H9 (cell line): ENCODE measurements around the gene SERPINH1. TPM values are rescaled to one million over a fixed set of nuclear protein-coding genes. Genes with fewer than 3 reads are reported as not detected.

ENCODE experiments used
- DNase-seq: peaks from one replicate; pipeline ENCODE4 v3.0.0-alpha.2; 2017
- H2AFZ ChIP-seq: one replicate; pipeline ENCODE4 v1.6.1; 2013; ENCODE audit warnings: mild to moderate bottlenecking, low read length, control low read depth, moderate library complexity
- H2AK5ac ChIP-seq: 2 replicates; pipeline ENCODE4 v1.6.1; 2013; ENCODE audit warnings: low read length, control low read depth, mixed read lengths; ENCODE audit not compliant: insufficient read length
- H2BK120ac ChIP-seq: one replicate; pipeline ENCODE4 v1.6.1; 2013; ENCODE audit warnings: low read depth, mild to moderate bottlenecking, low read length, control low read depth, inconsistent platforms; ENCODE audit not compliant: poor library complexity, severe bottlenecking
- H2BK12ac ChIP-seq: 2 replicates; pipeline ENCODE4 v1.6.1; 2013; ENCODE audit warnings: low read length, control low read depth, mixed read lengths, low read depth; ENCODE audit not compliant: insufficient read length
- H2BK15ac ChIP-seq: 2 replicates; pipeline ENCODE4 v1.6.1; 2013; ENCODE audit warnings: low read depth, low read length, control low read depth
- H2BK20ac ChIP-seq: one replicate; pipeline ENCODE4 v1.6.1; 2013; ENCODE audit warnings: low read depth, mild to moderate bottlenecking, low read length, control low read depth, inconsistent platforms; ENCODE audit not compliant: poor library complexity, severe bottlenecking
- H2BK5ac ChIP-seq: 2 replicates; pipeline ENCODE4 v1.6.1; 2013; ENCODE audit warnings: low read length, control low read depth, mixed read lengths; ENCODE audit not compliant: insufficient read length
- H3K14ac ChIP-seq: 2 replicates; pipeline ENCODE4 v1.6.1; 2013; ENCODE audit warnings: low read length, control low read depth; ENCODE audit not compliant: insufficient read depth
- H3K18ac ChIP-seq: 2 replicates; pipeline ENCODE4 v1.6.1; 2013; ENCODE audit warnings: low read depth, mild to moderate bottlenecking, mixed read lengths, low read length, control low read depth; ENCODE audit not compliant: insufficient read length
- H3K23ac ChIP-seq: 2 replicates; pipeline ENCODE4 v1.6.1; 2013; ENCODE audit warnings: low read length, control low read depth, mixed read lengths, low read depth; ENCODE audit not compliant: insufficient read length
- H3K23me2 ChIP-seq: 2 replicates; pipeline ENCODE4 v1.6.1; 2013; ENCODE audit warnings: low read depth, mild to moderate bottlenecking, mixed read lengths, low read length, control low read depth; ENCODE audit not compliant: insufficient read length, poor library complexity, severe bottlenecking
- H3K27ac ChIP-seq: 2 replicates; pipeline ENCODE4 v1.5.1; 2013; ENCODE audit warnings: low read length, control low read depth, mixed read lengths, low read depth; ENCODE audit not compliant: insufficient read length
- H3K27me3 ChIP-seq: 2 replicates; pipeline ENCODE4 v1.6.1; 2013; ENCODE audit warnings: low read length, control low read depth, inconsistent platforms; ENCODE audit not compliant: insufficient read depth
- H3K4ac ChIP-seq: 2 replicates; pipeline ENCODE4 v1.6.1; 2013; ENCODE audit warnings: low read depth, mild to moderate bottlenecking, control low read depth, inconsistent platforms, low read length, moderate library complexity
- H3K4me1 ChIP-seq: 2 replicates; pipeline ENCODE4 v1.6.1; 2013; ENCODE audit warnings: low read length, control low read depth, inconsistent platforms; ENCODE audit not compliant: insufficient read depth
- H3K4me2 ChIP-seq: 2 replicates; pipeline ENCODE4 v1.6.1; 2013; ENCODE audit warnings: low read length, control low read depth, mixed read lengths; ENCODE audit not compliant: insufficient read length, insufficient read depth
- H3K56ac ChIP-seq: 2 replicates; pipeline ENCODE4 v1.6.1; 2013; ENCODE audit warnings: low read depth, mild to moderate bottlenecking, mixed read lengths, low read length, control low read depth; ENCODE audit not compliant: insufficient read length
- H3K79me1 ChIP-seq: 2 replicates; pipeline ENCODE4 v1.6.1; 2013; ENCODE audit warnings: low read depth, mild to moderate bottlenecking, moderate library complexity, low read length, control low read depth, inconsistent platforms; ENCODE audit not compliant: insufficient read depth, poor library complexity, severe bottlenecking
- H3K79me2 ChIP-seq: 2 replicates; pipeline ENCODE4 v1.6.1; 2013; ENCODE audit warnings: low read length, control low read depth, inconsistent platforms; ENCODE audit not compliant: insufficient read depth
- H3K9ac ChIP-seq: 2 replicates; pipeline ENCODE4 v1.6.1; 2013; ENCODE audit warnings: low read length, control low read depth, mixed read lengths; ENCODE audit not compliant: insufficient read length; ENCODE audit errors: extremely low read depth
- H3K9me3 ChIP-seq: one replicate; pipeline ENCODE4 v1.6.1; 2013; ENCODE audit warnings: low read depth, low read length, inconsistent platforms; ENCODE audit not compliant: control insufficient read depth
- H3T11ph ChIP-seq: one replicate; pipeline ENCODE4 v1.6.1; 2013; ENCODE audit warnings: mild to moderate bottlenecking, low read length, control low read depth, inconsistent platforms
- H4K20me1 ChIP-seq: one replicate; pipeline ENCODE4 v1.6.1; 2013; ENCODE audit not compliant: control insufficient read depth, insufficient read length, insufficient read depth
- H4K5ac ChIP-seq: 2 replicates; pipeline ENCODE4 v1.6.1; 2013; ENCODE audit warnings: low read depth, mild to moderate bottlenecking, mixed read lengths, low read length, control low read depth; ENCODE audit not compliant: insufficient read length
- H4K8ac ChIP-seq: replicated peaks from 2 replicates; pipeline ENCODE4 v1.6.1; 2013; ENCODE audit warnings: low read length, control low read depth, mixed read lengths, low read depth; ENCODE audit not compliant: insufficient read length
- H4K91ac ChIP-seq: 2 replicates; pipeline ENCODE4 v1.6.1; 2013; ENCODE audit warnings: low read depth, mild to moderate bottlenecking, moderate library complexity, mixed read lengths, low read length, control low read depth; ENCODE audit not compliant: insufficient read length
- H3K27ac Mint-ChIP-seq, 3 experiments: 2 replicates in 2 of 3; 3 replicates in 1 of 3; pipeline ENCODE4 v1.8.0; 2020 to 2021; ENCODE audit warnings: mixed read lengths in 3 of 3, mild to moderate bottlenecking in 1 of 3, moderate library complexity in 1 of 3
- H3K27me3 Mint-ChIP-seq: 2 replicates; pipeline ENCODE4 v1.8.0; 2021; ENCODE audit warnings: low read depth, mild to moderate bottlenecking, moderate library complexity, mixed read lengths
- H3K36me3 Mint-ChIP-seq, 3 experiments: 2 replicates in 2 of 3; 3 replicates in 1 of 3; pipeline ENCODE4 v1.8.0; 2020 to 2021; ENCODE audit warnings: low read depth in 3 of 3, mixed read lengths in 3 of 3; ENCODE audit not compliant: insufficient read depth in 1 of 3
- H3K4me1 Mint-ChIP-seq, 2 experiments: 2 replicates each; pipeline ENCODE4 v1.8.0; 2020; ENCODE audit warnings: mixed read lengths in 2 of 2
- H3K4me3 Mint-ChIP-seq, 2 experiments: 2 replicates in 1 of 2; 3 replicates in 1 of 2; pipeline ENCODE4 v1.8.0; 2020 to 2021; ENCODE audit warnings: mild to moderate bottlenecking in 2 of 2, mixed read lengths in 2 of 2, moderate library complexity in 1 of 2
- H3K9me3 Mint-ChIP-seq, 2 experiments: 2 replicates in 1 of 2; 3 replicates in 1 of 2; pipeline ENCODE4 v1.8.0; 2020; ENCODE audit warnings: mild to moderate bottlenecking in 2 of 2, mixed read lengths in 2 of 2, moderate library complexity in 1 of 2
- WGBS: extraction: QIAGEN DNeasy Blood & Tissue Kit; methylation state at CpG from one replicate; pipeline ENCODE4 v1.1.7; 2013; ENCODE audit warnings: missing lambda C conversion rate, low lambda C conversion rate, mixed read lengths; ENCODE audit not compliant: insufficient read length; ENCODE audit errors: extremely low coverage; 5-methylcytosine and 5-hydroxymethylcytosine counted together
- total RNA-seq: library from RNA; stranded (reverse); gene quantifications from 2 replicates; pipeline ENCODE4 v1.2.1, GENCODE V29; 2021
- TF ChIP-seq, protein P1 (sequence below): fragments of 200-600 bp; sonication (generic); conservative IDR thresholded peaks from 3 replicates; pipeline ENCODE4 v1.8.0; 2021; ENCODE audit warnings: antibody characterized with exemption, mild to moderate bottlenecking

Gene SERPINH1
- total RNA-seq, 1 experiment from 2014 or later, result 253 TPM

GRCh38 chr11:75585293-75585670, 23.2 kb downstream of the SERPINH1 start:
- Histone ChIP-seq H3K9ac (no peak overlapping the region), H3K23me2 (peaks cover 8% of the 10 kb centered on the region), H4K5ac (no peak overlapping the region), H2BK120ac (no peak overlapping the region), H4K8ac (no peak overlapping the region), H4K20me1 (no peaks in the 10 kb centered on the region), H3K14ac (no peak overlapping the region; the same call in 1 of the 2 replicates), H2AFZ (no peak overlapping the region), H3K79me2 (no peaks in the 10 kb centered on the region), H3K27me3 (no peaks in the 10 kb centered on the region), H2BK12ac (no peak overlapping the region), H2BK20ac (no peak overlapping the region), H2AK5ac (no peak overlapping the region), H3K9me3 (no peaks in the 10 kb centered on the region), H3K4ac (no peak overlapping the region), H3K27ac (no peak overlapping the region), H3K18ac (no peak overlapping the region), H3K23ac (no peak overlapping the region), H3K56ac (no peak overlapping the region), H3K4me2 (no peak overlapping the region), H2BK15ac (no peak overlapping the region), H3K4me1 (no peaks in the 10 kb centered on the region; the same call in 1 of the 2 replicates), H2BK5ac (no peak overlapping the region), H3T11ph (no peak overlapping the region), H3K79me1 (no peaks in the 10 kb centered on the region), H4K91ac (no peak overlapping the region)
- H3K27me3 Mint-ChIP-seq, result peaks cover 15% of the 10 kb centered on the region
- H3K4me3 Mint-ChIP-seq, result no peak overlapping the region
- H3K9me3 Mint-ChIP-seq, result no peaks in the 10 kb centered on the region
- no peak for DNase-seq
- TF ChIP-seq, protein P1, sequence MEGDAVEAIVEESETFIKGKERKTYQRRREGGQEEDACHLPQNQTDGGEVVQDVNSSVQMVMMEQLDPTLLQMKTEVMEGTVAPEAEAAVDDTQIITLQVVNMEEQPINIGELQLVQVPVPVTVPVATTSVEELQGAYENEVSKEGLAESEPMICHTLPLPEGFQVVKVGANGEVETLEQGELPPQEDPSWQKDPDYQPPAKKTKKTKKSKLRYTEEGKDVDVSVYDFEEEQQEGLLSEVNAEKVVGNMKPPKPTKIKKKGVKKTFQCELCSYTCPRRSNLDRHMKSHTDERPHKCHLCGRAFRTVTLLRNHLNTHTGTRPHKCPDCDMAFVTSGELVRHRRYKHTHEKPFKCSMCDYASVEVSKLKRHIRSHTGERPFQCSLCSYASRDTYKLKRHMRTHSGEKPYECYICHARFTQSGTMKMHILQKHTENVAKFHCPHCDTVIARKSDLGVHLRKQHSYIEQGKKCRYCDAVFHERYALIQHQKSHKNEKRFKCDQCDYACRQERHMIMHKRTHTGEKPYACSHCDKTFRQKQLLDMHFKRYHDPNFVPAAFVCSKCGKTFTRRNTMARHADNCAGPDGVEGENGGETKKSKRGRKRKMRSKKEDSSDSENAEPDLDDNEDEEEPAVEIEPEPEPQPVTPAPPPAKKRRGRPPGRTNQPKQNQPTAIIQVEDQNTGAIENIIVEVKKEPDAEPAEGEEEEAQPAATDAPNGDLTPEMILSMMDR, result no peak
- WGBS, result no CpG with 5 or more reads among the region's 8 CpGs
- no peak overlapping the region for H3K27ac Mint-ChIP-seq
- H3K4me1 Mint-ChIP-seq, result peaks cover 17 to 26% of the 10 kb centered on the region in 2 experiments
- no peaks in the 10 kb centered on the region; a peak in 2 of 7 replicates for H3K36me3 Mint-ChIP-seq
